NCI-H1048 (cell line): ENCODE data around the gene PPP1R15B.

Experiments
- DNase-seq: peaks from one replicate; lab custom pipeline; 2025; lab: John Stamatoyannopoulos, UW

PPP1R15B gene

GRCh38 chr1:204420039-204421004, 8.7 kb upstream of the PPP1R15B start:
- DNase-seq = no peak

DNA sequence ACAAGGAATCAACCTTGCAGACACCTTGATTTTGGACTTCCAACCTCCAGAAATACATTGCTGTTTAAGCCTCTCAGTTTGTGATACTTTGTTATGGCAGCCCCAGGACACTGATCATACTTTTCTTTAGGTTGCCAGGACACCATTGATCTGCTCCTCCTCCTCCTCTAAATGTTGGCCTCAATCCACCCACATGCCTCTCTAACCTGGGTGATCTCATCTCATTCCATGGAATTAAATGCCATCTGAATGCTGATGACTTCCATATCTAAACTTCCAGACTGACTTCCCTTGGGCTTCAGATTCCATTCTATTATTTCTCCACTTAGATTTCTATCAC, 7.4 kb upstream of the PPP1R15B start:
- no peak for DNase-seq

- no peak for DNase-seq
Observed at GRCh38 chr1:204418174-204419063, 6.8 kb upstream of the PPP1R15B start.

GRCh38 chr1:204417074-204417997, 5.7 kb upstream of the PPP1R15B start:
- DNase-seq = no peak

- no peak for DNase-seq
Observed at GRCh38 chr1:204416589-204417073, 5.0 kb upstream of the PPP1R15B start.

- DNase-seq = no peak
Observed at GRCh38 chr1:204415351-204415750, 3.7 kb upstream of the PPP1R15B start.

- no peak for DNase-seq
Observed at GRCh38 chr1:204414016-204414415, 2.4 kb upstream of the PPP1R15B start.

GRCh38 chr1:204413170-204413535, 1.5 kb upstream of the PPP1R15B start:
- DNase-seq = no peak

DNA sequence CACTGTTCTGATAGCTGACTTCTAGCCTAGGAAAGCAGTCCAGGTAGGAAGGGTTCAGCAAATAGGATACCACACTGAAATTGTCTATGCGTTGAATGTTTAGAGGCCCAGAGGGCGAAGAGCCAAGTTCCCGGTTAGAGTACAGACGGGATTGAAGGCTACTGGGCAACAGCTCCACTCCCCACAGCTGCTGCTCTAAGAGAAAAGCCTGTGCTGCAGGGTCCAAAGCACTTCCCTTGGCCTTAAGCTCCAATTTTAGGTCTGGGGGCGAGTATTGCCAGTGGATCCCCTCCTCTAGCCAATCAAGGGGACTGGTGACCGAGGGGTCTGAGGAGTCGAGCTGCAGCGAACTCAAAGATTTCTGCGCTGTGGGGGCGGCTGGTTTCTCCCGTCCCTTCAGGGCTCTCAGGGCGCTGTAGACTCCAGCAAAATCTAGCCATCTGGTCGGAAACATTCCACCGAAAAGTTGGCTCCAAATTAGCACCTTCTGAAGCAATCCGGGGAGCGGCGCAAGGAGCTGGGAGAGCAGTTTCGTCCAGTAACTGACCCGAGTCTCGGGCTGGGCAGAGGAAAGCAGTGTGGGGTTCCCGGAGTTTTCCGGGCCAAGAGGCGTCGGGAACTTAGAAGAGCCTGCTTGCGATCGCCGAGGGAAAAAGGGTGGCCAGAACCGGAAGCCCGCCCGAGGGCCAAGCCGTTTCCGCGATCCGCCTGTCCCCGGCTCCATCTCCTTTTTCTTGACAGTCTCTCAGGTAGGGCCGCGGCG, 748 bp downstream of the PPP1R15B start:
- DNase-seq = no peak

- DNase-seq = no peak
Observed at GRCh38 chr1:204409836-204410687, 1.6 kb downstream of the PPP1R15B start.

- no peak for DNase-seq
Observed at GRCh38 chr1:204409123-204409522, 2.5 kb downstream of the PPP1R15B start.

DNA sequence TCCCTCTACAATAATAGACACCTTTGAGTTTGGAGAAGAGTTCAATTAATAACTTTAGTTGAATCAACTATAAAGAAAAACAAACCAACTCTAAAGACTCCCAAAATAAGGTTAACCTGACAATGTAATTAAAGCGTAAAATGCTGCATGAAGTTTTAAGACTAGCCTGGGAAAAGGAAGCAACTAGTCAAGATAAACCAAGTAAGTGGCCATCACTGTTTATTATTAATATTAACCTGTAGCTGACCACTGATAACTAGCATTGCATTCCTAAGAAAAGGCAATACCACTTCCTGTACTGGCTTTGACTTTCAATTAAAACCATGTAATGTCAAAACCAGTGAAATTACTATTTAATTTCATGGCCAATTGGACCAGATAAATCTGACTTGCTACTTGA, 3.0 kb downstream of the PPP1R15B start:
- DNase-seq = no peak

GRCh38 chr1:204408074-204408507, 3.5 kb downstream of the PPP1R15B start:
- DNase-seq = no peak

- no peak for DNase-seq
Observed at GRCh38 chr1:204407295-204407971, 4.2 kb downstream of the PPP1R15B start.

DNA sequence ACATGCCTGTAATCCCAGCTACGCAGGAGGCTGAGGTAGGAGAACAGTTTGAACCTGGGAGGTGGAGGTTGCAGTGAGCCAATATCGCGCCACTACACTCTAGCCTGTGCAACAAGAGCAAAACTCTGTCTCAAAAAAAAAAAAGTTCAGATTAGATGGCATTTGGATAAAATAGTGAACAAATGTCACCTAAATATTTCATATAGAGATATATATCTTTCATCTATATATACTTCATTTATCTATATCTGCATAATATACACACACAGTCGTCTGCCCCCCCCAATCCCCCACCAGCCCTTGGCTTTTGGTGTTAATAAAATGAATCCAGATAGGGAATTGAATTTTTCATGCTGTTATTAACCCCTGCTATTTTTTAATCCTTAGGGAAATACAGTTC, 5.0 kb downstream of the PPP1R15B start:
- DNase-seq = no peak

- no peak for DNase-seq
Observed at GRCh38 chr1:204405988-204406387, 5.6 kb downstream of the PPP1R15B start.

GRCh38 chr1:204404629-204405028, 7.0 kb downstream of the PPP1R15B start:
- no peak for DNase-seq

DNA sequence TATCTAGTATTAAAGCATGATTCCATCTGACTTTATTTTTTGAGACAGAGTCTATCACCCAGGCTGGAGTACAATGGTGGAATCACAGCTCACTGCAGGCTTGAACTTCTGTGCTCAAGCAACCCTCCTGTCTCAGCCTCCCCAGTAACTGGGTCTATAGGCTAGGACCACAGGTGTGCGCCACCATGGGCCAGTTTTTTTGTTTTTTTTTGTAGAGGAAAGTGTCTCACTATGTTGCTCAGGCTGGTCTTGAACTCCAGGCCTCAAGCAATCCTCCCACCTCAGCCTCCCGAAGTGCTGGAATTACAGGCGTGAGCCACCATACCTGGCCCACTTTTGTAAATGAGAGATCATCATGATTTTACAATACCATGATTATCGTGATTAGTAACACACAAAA, 9.2 kb downstream of the PPP1R15B start:
- no peak for DNase-seq

DNA sequence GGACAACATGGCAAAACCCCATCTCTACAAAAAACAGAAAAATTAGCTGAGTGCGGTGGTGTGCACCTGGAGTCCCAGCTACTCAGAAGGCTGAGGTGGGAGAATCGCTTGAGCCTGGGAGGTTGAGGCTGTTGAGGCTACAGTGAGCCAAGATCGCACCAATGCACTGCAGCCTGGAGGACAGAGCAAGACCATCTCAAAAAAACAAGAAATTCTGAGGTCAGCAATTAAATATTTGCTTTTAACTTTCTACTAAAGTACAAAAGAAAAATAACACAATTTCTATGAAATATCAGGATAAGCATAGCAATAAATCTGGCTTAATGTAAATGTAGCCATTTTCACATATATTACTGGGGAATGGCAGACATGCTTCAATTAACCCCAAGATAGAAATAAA, 9.9 kb downstream of the PPP1R15B start:
- no peak for DNase-seq
